Stimulated activated CD4-positive, alpha-beta T cell treated with anti-CD3 and anti-CD28 coated beads, TNF-alpha, amount 100 ng/mL, for 1 hour (primary cell): ENCODE data around the gene VSIR.

Experiments
- DNase-seq, 3 donors: peaks; one replicate each; pipeline ENCODE4 v3.0.0-alpha.2; 2020; ENCODE audit warnings: low read depth in 3 of 3, low spot score in 1 of 3

The VSIR gene

GRCh38 chr10:71807557-71808510 is 34.5 kb upstream of the VSIR start:
- no peak for DNase-seq

- no peak for DNase-seq
These were observed 33.6 kb upstream of the VSIR start for GRCh38 chr10:71806704-71807556.

- no peak for DNase-seq
These were observed 32.7 kb upstream of the VSIR start for GRCh38 chr10:71805776-71806703.

- no peak for DNase-seq
These were observed 30.8 kb upstream of the VSIR start for GRCh38 chr10:71804077-71804476.

GRCh38 chr10:71802715-71803488 is 29.6 kb upstream of the VSIR start:
- no peak for DNase-seq

GRCh38 chr10:71802235-71802634 is 28.9 kb upstream of the VSIR start:
- DNase-seq = no peak

- no peak for DNase-seq
These were observed 28.0 kb upstream of the VSIR start for GRCh38 chr10:71801361-71801760.

- DNase-seq = no peak
These were observed 26.5 kb upstream of the VSIR start for GRCh38 chr10:71799608-71800453.

- no peak for DNase-seq
These were observed 25.8 kb upstream of the VSIR start for GRCh38 chr10:71799112-71799511.

GRCh38 chr10:71798308-71798624 is 24.9 kb upstream of the VSIR start:
- DNase-seq = no peak

- DNase-seq = no peak
These were observed 24.4 kb upstream of the VSIR start for GRCh38 chr10:71797533-71798307.

- DNase-seq = no peak
These were observed 23.6 kb upstream of the VSIR start for GRCh38 chr10:71796749-71797405.

GRCh38 chr10:71795248-71795647 is 21.9 kb upstream of the VSIR start:
- DNase-seq = no peak

- no peak for DNase-seq
These were observed 17.6 kb upstream of the VSIR start for GRCh38 chr10:71790749-71791440.

GRCh38 chr10:71789871-71790270 is 16.6 kb upstream of the VSIR start:
- no peak for DNase-seq

- DNase-seq = no peak
These were observed 15.6 kb upstream of the VSIR start for GRCh38 chr10:71788954-71789353.

- DNase-seq = no peak
These were observed 11.5 kb upstream of the VSIR start for GRCh38 chr10:71784679-71785272.
